Vagina (tissue), 2 donors: ENCODE data around the gene SETBP1.

Experiments
- CTCF ChIP-seq, 3 experiments: fragments of 450-650 bp in 2 of 3; fragments of 200-600 bp in 1 of 3; sonication (generic) in 1 of 3; IDR thresholded peaks; one replicate each; pipeline ENCODE4 v1.5.1; 2017 to 2019; ENCODE audit warnings: antibody characterized with exemption in 3 of 3, mild to moderate bottlenecking in 2 of 3, moderate library complexity in 2 of 3
- POLR2A ChIP-seq, 2 donors: fragments of 450-650 bp; IDR thresholded peaks; one replicate each; pipeline ENCODE4 v1.6.1; 2017; ENCODE audit warnings: antibody characterized with exemption in 2 of 2, mild to moderate bottlenecking in 2 of 2, moderate library complexity in 2 of 2
- POLR2AphosphoS5 ChIP-seq, 2 donors: sonication (generic); formaldehyde crosslinking; IDR thresholded peaks; one replicate each; pipeline ENCODE4 v1.9.0; 2017; ENCODE audit warnings: antibody characterized with exemption in 2 of 2, mild to moderate bottlenecking in 2 of 2, low read depth in 1 of 2; ENCODE audit not compliant: insufficient read depth in 1 of 2

GRCh38 chr18:45054636-45055035 is 373.9 kb downstream of the SETBP1 start:
- TF ChIP-seq CTCF (IDR thresholded peaks at IDR 0.05) (no peak), POLR2AphosphoS5 (IDR thresholded peaks at IDR 0.05; ENCODE audit: insufficient read depth in 1 of 2, low read depth in 1 of 2) (no peak), POLR2A (IDR thresholded peaks at IDR 0.05) (no peak)
